Measurements from ENCODE around the gene TMEM229B. TPM values are rescaled to one million over a fixed set of nuclear protein-coding genes. Genes with fewer than 3 reads are reported as not detected.
A peak's percentile ranks its signal among the peaks of the same experiment; 100 is the strongest.

TMEM229B gene
- total RNA-seq, 2 donors from 2014 or later, result 1.1 to 1.5 TPM

DNA sequence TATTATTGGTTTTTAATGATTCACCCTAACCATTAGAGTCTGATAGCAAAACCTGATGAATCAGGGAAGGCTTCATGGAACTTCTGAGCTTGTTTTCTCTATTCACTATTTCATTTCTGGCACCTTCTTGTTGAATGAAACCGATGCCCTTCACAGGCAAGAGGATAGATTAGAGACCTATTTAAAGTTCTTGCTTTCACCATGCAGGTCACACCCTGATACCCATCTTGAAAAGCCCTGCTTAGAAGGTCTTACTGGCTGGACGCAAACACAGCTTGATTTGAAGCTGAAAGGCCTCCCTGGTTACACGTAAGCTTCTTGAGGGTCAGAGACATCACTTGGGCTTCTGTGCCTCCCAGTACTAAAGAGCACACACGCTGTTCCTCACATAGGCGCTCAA is 29.2 kb downstream of the TMEM229B start:
- TF ChIP-seq, protein P1, sequence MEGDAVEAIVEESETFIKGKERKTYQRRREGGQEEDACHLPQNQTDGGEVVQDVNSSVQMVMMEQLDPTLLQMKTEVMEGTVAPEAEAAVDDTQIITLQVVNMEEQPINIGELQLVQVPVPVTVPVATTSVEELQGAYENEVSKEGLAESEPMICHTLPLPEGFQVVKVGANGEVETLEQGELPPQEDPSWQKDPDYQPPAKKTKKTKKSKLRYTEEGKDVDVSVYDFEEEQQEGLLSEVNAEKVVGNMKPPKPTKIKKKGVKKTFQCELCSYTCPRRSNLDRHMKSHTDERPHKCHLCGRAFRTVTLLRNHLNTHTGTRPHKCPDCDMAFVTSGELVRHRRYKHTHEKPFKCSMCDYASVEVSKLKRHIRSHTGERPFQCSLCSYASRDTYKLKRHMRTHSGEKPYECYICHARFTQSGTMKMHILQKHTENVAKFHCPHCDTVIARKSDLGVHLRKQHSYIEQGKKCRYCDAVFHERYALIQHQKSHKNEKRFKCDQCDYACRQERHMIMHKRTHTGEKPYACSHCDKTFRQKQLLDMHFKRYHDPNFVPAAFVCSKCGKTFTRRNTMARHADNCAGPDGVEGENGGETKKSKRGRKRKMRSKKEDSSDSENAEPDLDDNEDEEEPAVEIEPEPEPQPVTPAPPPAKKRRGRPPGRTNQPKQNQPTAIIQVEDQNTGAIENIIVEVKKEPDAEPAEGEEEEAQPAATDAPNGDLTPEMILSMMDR (conservative IDR thresholded peaks at IDR 0.05), result no peak
- no peak overlapping the region for H3K4me3 ChIP-seq (ENCODE audit: low read length)
- Mint-ChIP-seq H3K27ac (no peak overlapping the region), H3K9me3 (no peaks in the 10 kb centered on the region), H3K36me3 (ENCODE audit: low read depth) (no peaks in the 10 kb centered on the region), H3K27me3 (ENCODE audit: insufficient read depth) (no peaks in the 10 kb centered on the region), H3K4me1 (peaks cover 23% of the 10 kb centered on the region), H3K4me3 (no peak overlapping the region)
- H3K36me3 ChIP-seq (ENCODE audit: control insufficient read depth, insufficient read depth, low read length), result no peaks in the 10 kb centered on the region
- no peak overlapping the region for H3K9ac ChIP-seq (ENCODE audit: extremely low read depth, low read length, poor library complexity, severe bottlenecking)
- H3K9me3 ChIP-seq (ENCODE audit: control insufficient read depth, low read length), result no peaks in the 10 kb centered on the region
- 94 to 96% methylated on average over 5 of the region's 5 CpGs for WGBS, 2 experiments (ENCODE audit: insufficient coverage in 1 of 2, insufficient read length in 1 of 2)
- H3K4me1 ChIP-seq (ENCODE audit: control insufficient read depth, insufficient read depth, low read length), result no peaks in the 10 kb centered on the region
- DNase-seq, result no peak
- H3K27ac ChIP-seq (ENCODE audit: low read depth, low read length), result no peak overlapping the region
- no peaks in the 10 kb centered on the region for H3K27me3 ChIP-seq (ENCODE audit: control insufficient read depth, insufficient read depth, low read length, poor library complexity, severe bottlenecking)

DNA sequence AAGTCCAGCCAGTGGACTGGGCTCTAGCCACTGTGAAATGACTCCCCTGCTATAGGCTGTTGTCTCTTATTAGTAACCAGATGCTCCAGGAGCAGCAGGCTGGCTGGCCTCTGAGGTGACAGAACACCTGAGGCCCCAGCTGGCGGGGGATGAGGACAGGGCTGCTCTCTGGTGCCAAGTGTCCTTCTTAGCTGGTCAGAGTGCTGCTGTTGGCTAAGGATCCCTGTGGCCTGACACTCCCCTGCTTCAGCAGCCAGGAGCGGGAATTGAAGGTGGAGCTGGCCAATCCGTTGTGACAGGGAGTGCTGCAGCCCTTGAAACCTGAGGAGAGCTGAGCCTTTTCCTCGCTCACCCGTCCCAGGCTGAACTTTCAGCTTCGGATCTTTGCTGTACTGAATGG is 30.7 kb downstream of the TMEM229B start:
- 41 to 50% methylated on average over 1 to 6 of the region's 6 CpGs for WGBS, 2 experiments (ENCODE audit: insufficient coverage in 1 of 2, insufficient read length in 1 of 2)
- H3K36me3 ChIP-seq (ENCODE audit: control insufficient read depth, insufficient read depth, low read length), result no peaks in the 10 kb centered on the region
- Mint-ChIP-seq H3K9me3 (no peaks in the 10 kb centered on the region), H3K27me3 (ENCODE audit: insufficient read depth) (no peaks in the 10 kb centered on the region), H3K4me1 (peaks cover 23% of the 10 kb centered on the region), H3K4me3 (no peak overlapping the region), H3K36me3 (ENCODE audit: low read depth) (no peaks in the 10 kb centered on the region), H3K27ac (no peak overlapping the region)
- DNase-seq, result peak; percentile 90
- no peaks in the 10 kb centered on the region for H3K4me1 ChIP-seq (ENCODE audit: control insufficient read depth, insufficient read depth, low read length)
- H3K9me3 ChIP-seq (ENCODE audit: control insufficient read depth, low read length), result no peaks in the 10 kb centered on the region
- H3K9ac ChIP-seq (ENCODE audit: extremely low read depth, low read length, poor library complexity, severe bottlenecking), result no peak overlapping the region
- no peak overlapping the region for H3K4me3 ChIP-seq (ENCODE audit: low read length)
- TF ChIP-seq, protein P1 (conservative IDR thresholded peaks at IDR 0.05), result no peak
- no peak overlapping the region for H3K27ac ChIP-seq (ENCODE audit: low read depth, low read length)
- no peaks in the 10 kb centered on the region for H3K27me3 ChIP-seq (ENCODE audit: control insufficient read depth, insufficient read depth, low read length, poor library complexity, severe bottlenecking)

DNA sequence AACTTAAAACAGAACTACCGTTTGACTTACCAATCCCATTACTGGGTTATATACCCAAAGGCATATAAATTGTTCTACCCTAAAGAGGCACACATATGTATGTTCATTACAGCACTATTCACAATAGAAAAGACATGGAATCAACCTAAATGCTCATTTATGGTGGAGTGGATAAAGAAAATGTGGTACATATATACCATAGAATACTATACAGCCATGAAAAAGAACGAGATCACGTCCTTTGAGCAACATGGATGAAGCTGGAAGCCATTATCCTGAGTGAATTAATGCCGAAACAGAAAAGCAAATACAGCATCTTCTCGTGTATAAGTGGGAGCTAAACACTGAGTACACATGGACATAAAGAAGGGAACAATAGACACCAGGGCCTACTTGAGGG is 31.8 kb downstream of the TMEM229B start:
- no peak overlapping the region for H3K4me3 ChIP-seq (ENCODE audit: low read length)
- TF ChIP-seq, protein P1 (conservative IDR thresholded peaks at IDR 0.05), result no peak
- Mint-ChIP-seq H3K4me3 (no peak overlapping the region), H3K9me3 (peaks cover 6% of the 10 kb centered on the region), H3K27me3 (ENCODE audit: insufficient read depth) (no peaks in the 10 kb centered on the region), H3K4me1 (peaks cover 20% of the 10 kb centered on the region), H3K27ac (no peak overlapping the region), H3K36me3 (ENCODE audit: low read depth) (peaks cover under 1% of the 10 kb centered on the region)
- WGBS, 2 experiments (ENCODE audit: insufficient coverage in 1 of 2, insufficient read length in 1 of 2), result 91 to 98% methylated on average over 5 of the region's 5 CpGs
- H3K27ac ChIP-seq (ENCODE audit: low read depth, low read length), result no peak overlapping the region
- peaks cover under 1% of the 10 kb centered on the region for H3K9me3 ChIP-seq (ENCODE audit: control insufficient read depth, low read length)
- DNase-seq, result no peak
- no peak overlapping the region for H3K9ac ChIP-seq (ENCODE audit: extremely low read depth, low read length, poor library complexity, severe bottlenecking)
- no peaks in the 10 kb centered on the region for H3K27me3 ChIP-seq (ENCODE audit: control insufficient read depth, insufficient read depth, low read length, poor library complexity, severe bottlenecking)
- no peaks in the 10 kb centered on the region for H3K36me3 ChIP-seq (ENCODE audit: control insufficient read depth, insufficient read depth, low read length)
- H3K4me1 ChIP-seq (ENCODE audit: control insufficient read depth, insufficient read depth, low read length), result no peaks in the 10 kb centered on the region
